ENCODE results near the gene NMRK2.
"Not testable (repeated sequence)": the region's sequence is repeated elsewhere in the genome, so short reads cannot be mapped to it uniquely, and the experiment has no call there.

The NMRK2 gene, protein sequence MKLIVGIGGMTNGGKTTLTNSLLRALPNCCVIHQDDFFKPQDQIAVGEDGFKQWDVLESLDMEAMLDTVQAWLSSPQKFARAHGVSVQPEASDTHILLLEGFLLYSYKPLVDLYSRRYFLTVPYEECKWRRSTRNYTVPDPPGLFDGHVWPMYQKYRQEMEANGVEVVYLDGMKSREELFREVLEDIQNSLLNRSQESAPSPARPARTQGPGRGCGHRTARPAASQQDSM

GRCh38 chr19:3932931-3933810 is at the start of gene NMRK2:
Gene NMRK2, plus strand, starts transcription at chr19:3933069. Its CDS starts 603 bp downstream, at chr19:3933672.
- DNase-seq (ENCODE audit: low spot score), result peak; percentile 63

- DNase-seq (ENCODE audit: low spot score), result no peak
These were observed 42.3 kb upstream of the NMRK2 start for GRCh38 chr19:3890591-3890990.

- DNase-seq (ENCODE audit: low spot score), result no peak
These were observed 39.2 kb upstream of the NMRK2 start for GRCh38 chr19:3893509-3894179.

DNA sequence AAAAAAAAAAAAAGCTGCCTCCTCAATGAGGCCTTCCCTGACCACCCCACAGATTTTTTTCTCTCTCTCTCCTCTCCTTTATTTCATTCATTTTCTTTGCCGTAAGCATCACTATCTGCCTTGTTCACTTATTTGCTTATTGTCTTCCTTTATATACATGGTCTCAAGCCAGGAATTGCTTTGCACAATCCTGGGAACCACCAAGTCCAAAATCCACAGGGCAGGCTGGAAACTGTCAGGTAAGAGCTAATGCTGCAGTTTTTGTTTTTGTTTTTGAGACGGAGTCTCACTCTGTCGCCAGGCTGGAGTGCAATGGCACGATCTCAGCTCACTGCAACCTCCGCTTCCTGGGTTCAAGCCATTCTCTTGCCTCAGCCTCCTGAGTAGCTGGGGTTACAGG is 37.9 kb upstream of the NMRK2 start:
- DNase-seq (ENCODE audit: low spot score), result not testable (repeated sequence)

- DNase-seq (ENCODE audit: low spot score), result no peak
These were observed 37.1 kb upstream of the NMRK2 start for GRCh38 chr19:3895788-3896187.

- DNase-seq (ENCODE audit: low spot score), result no peak
These were observed 34.9 kb upstream of the NMRK2 start for GRCh38 chr19:3897936-3898335.

DNA sequence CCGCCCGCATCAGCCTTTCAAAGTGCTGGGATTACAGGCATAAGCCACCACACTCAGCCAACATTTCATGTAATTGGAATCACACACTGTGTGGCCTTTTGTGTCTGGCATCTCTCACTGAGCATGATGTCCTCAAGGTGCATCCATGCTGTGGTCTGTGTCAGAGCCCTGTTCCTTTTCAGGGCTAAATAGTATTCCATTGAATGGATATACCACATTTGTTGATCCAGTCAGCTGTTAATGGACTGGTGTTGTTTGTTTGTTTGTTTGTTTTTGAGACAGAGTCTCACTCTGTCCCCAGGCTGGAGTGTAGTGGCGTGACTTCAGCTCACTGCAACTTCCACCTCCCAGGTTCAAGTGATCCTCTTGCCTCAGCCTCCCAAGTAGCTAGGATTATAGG is 34.4 kb upstream of the NMRK2 start:
- no peak for DNase-seq (ENCODE audit: low spot score)

- DNase-seq (ENCODE audit: low spot score), result no peak
These were observed 33.2 kb upstream of the NMRK2 start for GRCh38 chr19:3899531-3900294.

DNA sequence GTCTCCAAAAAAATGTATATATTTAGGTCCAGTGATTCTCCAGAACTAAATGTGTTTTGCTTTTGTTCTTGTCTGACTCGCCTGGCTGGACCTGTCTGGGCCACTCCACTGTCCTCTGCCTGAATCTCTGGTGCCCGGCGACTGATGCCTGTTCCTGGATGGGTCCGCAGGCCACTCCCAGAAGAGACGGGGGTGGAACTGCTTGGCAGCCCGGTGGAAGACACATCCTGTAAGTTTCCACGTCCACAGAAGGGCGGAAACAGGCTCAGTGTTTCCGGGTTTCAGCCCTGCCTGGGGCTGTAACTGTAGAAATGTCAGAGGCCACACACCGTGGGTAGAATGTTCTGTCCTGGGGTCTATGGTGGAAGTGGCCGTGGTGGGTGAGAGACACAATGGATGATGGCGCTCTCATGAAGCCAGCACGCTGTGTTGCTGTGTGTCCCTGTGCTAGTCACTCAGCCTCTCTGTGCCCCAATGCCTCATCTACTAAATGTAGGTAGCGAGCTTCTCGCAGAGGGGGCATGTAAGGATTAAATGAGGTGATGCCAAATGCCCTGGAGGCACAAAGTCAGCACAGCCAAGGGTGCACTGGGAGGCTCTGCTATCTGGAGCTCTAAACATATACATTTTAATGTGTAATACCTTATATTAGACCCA is 30.4 kb upstream of the NMRK2 start:
- DNase-seq (ENCODE audit: low spot score), result no peak

- DNase-seq (ENCODE audit: low spot score), result no peak
These were observed 28.6 kb upstream of the NMRK2 start for GRCh38 chr19:3904233-3904632.

DNA sequence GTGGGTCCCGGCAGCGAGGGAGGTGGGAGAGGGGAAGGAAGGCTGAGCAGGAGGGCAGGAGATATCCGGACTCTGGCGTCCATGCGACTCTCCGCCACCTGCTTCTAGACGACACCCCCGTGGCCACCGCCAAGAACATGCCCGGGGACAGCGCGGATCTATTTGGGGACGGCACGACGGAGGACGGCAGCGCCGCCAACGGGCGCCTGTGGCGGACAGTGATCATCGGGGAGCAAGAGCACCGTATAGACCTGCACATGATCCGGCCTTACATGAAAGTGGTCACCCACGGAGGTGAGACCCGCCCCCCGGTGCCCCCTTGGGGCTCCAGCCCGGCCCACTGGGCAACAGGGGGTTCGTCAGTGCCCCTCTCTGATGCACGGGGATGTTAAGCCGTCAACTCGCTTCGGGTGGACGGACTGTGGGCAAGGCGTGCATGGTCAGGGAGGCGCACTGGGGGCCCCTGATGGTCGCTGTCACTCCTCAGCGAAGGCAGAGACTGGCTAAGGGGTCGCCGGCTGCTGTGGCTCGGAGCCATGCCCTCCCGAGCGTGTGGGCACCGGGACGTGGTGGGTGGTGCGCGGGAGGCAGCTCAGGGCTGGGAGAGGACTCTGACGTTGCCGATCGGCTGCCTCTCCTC is 25.1 kb upstream of the NMRK2 start:
- no peak for DNase-seq (ENCODE audit: low spot score)

DNA sequence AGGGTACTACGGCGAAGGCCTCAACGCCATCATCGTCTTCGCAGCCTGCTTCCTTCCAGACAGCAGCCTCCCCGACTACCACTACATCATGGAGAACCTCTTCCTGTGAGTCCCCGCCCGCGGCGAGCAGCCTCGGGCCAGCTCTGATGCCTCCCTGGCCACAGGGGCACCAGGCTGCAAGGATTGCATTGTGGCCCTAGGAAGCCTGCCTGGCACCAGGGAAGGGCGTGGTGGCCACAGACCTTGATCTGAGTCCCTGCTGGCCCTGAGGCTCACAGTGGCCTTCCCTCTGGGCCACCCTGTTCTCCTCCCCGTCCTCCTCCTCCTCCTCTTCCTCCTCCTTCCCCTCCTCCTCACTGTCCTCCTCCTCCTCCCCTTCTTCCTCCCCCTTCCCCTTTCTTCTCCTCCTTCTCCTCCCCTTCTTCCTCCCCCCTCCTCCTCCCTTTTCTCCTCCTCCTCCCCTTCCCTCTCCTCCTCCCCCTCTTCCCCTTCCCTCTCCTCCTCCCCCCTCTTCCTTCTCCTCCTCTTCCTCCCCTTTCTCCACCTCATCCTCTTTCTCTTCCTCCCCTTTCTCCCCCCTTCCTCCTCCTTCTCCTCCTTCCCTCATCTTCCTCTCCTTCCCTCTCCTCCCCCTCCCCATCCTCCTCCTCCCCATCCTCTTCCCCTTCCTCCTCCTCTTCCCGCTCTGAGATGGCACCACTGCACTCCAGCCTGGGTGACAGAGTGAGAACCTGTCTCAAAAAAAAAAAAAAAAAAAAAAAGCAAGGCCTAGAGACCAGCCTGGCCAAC is 24.4 kb upstream of the NMRK2 start:
- no peak for DNase-seq (ENCODE audit: low spot score)

DNA sequence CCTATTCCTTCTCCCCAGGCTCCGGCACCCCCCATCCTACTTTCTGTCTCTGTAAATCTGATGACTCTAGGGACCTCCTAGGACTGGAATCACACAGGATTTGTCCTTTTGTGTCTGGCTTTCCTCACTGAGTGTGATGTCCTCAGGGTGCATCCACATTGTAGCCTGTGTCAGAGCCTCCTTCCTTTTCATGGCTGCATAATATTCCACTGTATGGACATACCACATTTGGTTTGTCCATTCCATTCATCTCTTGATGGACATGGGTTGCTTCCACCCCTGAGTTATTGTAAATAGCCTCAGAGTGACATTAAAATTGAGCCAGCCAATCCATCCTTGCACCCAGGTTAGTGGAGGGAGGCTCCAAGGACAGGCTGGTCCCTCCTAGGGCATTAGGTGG is 22.8 kb upstream of the NMRK2 start:
- DNase-seq (ENCODE audit: low spot score), result no peak

GRCh38 chr19:3914199-3914598 is 18.7 kb upstream of the NMRK2 start:
- DNase-seq (ENCODE audit: low spot score), result no peak

- no peak for DNase-seq (ENCODE audit: low spot score)
These were observed 16.8 kb upstream of the NMRK2 start for GRCh38 chr19:3916033-3916432.

DNA sequence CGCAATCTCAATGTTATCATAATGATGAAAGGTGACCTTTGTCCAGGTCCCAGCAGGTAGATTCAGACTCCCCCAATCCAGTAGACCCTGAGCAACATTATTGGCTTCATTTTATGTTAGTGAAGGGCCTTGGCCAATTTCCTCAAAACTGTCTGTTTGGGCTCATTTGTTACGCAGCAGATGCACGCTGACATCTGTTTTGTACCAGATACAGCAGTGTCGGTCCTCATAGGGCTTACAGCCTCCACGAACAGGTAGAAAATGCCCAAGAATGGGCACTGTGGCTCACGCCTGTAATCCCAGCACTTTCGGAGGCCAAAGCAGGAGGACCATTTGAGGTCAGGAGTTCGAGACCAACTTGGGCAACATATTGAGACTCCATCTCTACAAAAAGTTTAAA is 13.1 kb upstream of the NMRK2 start:
- DNase-seq (ENCODE audit: low spot score), result no peak

DNA sequence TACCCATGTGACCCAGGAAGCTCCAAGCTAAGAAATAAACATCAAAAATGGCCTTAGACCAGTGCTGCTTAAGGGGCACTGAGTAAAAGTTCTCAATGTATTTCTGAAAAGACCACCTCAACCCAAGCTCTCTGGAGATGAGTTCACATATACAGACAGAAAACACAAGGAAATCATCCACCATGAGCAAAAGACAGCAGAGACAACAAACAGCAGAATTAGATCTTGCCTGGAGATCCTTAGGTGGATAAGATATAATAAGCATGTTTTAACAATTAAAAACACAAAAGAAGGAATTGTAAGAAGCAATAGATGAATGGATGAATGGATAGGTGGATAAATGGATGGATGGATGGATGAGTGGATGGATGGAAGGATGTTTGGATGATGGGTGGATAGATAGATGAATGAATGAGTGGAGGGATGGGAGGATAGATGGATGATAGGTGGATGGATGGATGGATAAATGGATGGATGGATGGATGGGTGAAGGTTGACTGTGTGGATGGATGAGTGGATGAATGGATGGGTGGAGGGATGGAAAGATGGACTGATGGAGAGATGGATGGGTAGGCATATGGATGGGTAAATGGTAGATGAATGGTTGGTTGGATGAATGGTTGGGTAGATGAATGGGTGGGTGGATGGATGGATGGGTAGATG is 9.6 kb upstream of the NMRK2 start:
- no peak for DNase-seq (ENCODE audit: low spot score)

DNA sequence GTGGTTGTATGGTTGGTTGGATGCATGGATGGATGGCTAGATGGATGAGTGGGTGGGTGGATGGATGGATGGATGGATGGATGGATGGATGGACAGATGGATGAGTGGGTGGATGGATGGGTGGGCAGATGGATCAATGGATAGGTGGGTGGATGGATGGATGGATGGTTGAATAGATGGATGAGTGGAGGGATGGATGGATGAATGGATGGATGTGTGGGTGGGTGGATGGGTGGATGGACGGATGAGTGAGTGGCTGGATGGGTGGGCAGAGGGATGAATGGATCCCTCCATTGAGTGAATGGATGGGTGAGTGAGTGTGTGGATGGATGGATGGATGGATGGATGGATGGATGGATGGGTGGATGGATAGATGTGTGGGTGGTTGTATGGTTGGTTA is 9.0 kb upstream of the NMRK2 start:
- DNase-seq (ENCODE audit: low spot score), result no peak

DNA sequence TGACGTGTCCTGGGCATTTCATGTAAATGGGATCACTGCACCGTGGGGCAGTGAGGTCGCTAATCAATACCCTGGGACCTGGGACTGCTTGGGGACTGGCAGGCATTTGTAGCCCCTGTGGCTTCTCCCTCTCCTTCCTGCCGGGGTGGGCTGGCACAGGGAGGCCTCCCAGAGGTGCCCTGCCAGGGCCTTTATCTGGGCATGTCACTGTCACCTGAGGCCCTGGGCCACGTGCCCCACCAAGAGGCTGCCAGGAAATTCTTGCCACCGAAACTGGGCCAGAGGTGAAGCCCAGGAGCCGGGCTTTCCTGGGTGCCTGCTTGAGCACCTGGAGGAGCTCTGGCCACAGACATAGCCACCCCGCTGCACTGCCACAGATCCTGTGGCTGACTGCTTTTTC is 1.8 kb upstream of the NMRK2 start:
- no peak for DNase-seq (ENCODE audit: low spot score)

All from ecto neural progenitor cell (in vitro differentiated cells).